ENCODE measurements around the gene PRKCA.

DNA sequence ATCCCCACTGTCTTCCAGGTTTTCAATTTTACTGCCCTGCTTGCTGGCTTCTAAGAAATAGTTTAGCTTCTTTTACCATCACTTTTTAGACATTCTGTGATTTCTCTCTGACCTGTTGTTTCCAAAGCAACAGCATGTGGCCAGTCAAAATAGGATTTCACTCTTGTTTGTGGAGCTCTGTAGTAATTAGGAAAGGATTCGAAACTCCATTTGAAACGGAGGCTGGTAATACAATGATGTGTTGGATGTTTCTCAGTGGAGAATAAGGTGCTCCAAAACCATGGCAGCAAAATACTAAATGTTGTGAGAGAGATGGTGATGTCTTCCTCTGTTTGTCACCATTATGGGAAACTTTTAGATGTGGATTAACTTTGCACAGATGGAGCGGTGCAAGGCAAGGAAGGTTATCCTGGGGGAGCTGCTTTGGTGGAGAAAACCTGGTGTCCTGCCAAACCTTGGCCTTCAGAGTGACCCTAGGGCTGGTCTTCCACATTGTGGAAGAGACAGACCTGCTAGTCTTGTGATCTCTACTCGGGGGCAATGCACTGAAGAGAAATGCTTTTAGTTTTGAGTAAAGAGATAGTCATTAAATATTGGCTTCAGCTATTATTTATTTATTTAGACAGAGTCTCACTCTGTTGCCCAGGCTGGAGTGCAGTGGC is 79.4 kb downstream of the PRKCA start:
- TF ChIP-seq, protein P1, sequence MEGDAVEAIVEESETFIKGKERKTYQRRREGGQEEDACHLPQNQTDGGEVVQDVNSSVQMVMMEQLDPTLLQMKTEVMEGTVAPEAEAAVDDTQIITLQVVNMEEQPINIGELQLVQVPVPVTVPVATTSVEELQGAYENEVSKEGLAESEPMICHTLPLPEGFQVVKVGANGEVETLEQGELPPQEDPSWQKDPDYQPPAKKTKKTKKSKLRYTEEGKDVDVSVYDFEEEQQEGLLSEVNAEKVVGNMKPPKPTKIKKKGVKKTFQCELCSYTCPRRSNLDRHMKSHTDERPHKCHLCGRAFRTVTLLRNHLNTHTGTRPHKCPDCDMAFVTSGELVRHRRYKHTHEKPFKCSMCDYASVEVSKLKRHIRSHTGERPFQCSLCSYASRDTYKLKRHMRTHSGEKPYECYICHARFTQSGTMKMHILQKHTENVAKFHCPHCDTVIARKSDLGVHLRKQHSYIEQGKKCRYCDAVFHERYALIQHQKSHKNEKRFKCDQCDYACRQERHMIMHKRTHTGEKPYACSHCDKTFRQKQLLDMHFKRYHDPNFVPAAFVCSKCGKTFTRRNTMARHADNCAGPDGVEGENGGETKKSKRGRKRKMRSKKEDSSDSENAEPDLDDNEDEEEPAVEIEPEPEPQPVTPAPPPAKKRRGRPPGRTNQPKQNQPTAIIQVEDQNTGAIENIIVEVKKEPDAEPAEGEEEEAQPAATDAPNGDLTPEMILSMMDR (IDR thresholded peaks at IDR 0.05) = no peak
- no peak for TF ChIP-seq PHF8 (IDR thresholded peaks at IDR 0.05; ENCODE audit: borderline replicate concordance, low read depth)
- TF ChIP-seq, protein P2, sequence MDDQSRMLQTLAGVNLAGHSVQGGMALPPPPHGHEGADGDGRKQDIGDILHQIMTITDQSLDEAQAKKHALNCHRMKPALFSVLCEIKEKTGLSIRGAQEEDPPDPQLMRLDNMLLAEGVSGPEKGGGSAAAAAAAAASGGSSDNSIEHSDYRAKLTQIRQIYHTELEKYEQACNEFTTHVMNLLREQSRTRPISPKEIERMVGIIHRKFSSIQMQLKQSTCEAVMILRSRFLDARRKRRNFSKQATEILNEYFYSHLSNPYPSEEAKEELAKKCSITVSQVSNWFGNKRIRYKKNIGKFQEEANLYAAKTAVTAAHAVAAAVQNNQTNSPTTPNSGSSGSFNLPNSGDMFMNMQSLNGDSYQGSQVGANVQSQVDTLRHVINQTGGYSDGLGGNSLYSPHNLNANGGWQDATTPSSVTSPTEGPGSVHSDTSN (IDR thresholded peaks at IDR 0.05) = no peak
